SK-N-SH (cell line): ENCODE data around the gene RASGRF1. TPM values are rescaled to one million over a fixed set of nuclear protein-coding genes. Genes with fewer than 3 reads are reported as not detected.

Experiments used
- CTCF ChIA-PET: fragments of 300-600, 350-600 bp; formaldehyde crosslinking; extraction: SDS; loops from one replicate; lab custom pipeline; 2021; lab: Yijun Ruan, JAX
- POLR2A ChIA-PET: fragments of 350-600 bp; sonication (Branson Sonifier 250); formaldehyde crosslinking; extraction: SDS; loops from one replicate; lab custom pipeline; 2020; ENCODE audit warnings: antibody characterized with exemption, inconsistent platforms; lab: Yijun Ruan, JAX
- DNase-seq: peaks from one replicate; pipeline ENCODE4 v3.0.0; 2012
- H2AFZ ChIP-seq: fragments of 200-600 bp; sonication (generic); 2 replicates; pipeline ENCODE4 v1.8.1; 2016; ENCODE audit warnings: antibody characterized with exemption, mild to moderate bottlenecking, low read depth
- H3F3A ChIP-seq: fragments of 200-600 bp; sonication (generic); replicated peaks from 2 replicates; pipeline ENCODE3; 2016; ENCODE audit warnings: antibody characterized with exemption, mild to moderate bottlenecking; ENCODE audit not compliant: insufficient read depth
- H3K27ac ChIP-seq, 2 experiments: fragments of 200-500 bp in 1 of 2; fragments of 200-600 bp in 1 of 2; sonication (Bioruptor generic) in 1 of 2; sonication (generic), shearing (Covaris generic) in 1 of 2; 2 replicates each; pipeline versions ENCODE4 v1.5.1 to v1.6.1; 2014 to 2016; ENCODE audit warnings: low read depth in 2 of 2, inconsistent platforms in 1 of 2, low read length in 1 of 2, mild to moderate bottlenecking in 1 of 2, mixed read lengths in 1 of 2
- H3K27me3 ChIP-seq: fragments of 200-600 bp; sonication (generic), shearing (Covaris generic); 2 replicates; pipeline ENCODE4 v1.6.1; 2016; ENCODE audit warnings: mixed run types; ENCODE audit not compliant: insufficient read depth
- H3K36me3 ChIP-seq, 2 experiments: fragments of 200-500 bp in 1 of 2; fragments of 200-600 bp in 1 of 2; sonication (Bioruptor generic) in 1 of 2; sonication (generic) in 1 of 2; replicated peaks in 1 of 2; 2 replicates each; pipeline versions ENCODE3 to v1.5.1; 2014 to 2016; ENCODE audit warnings: low read length in 1 of 2, mild to moderate bottlenecking in 1 of 2; ENCODE audit not compliant: insufficient read depth in 2 of 2, control insufficient read depth in 1 of 2
- H3K4me1 ChIP-seq, 2 experiments: fragments of 200-500 bp in 1 of 2; fragments of 200-600 bp in 1 of 2; sonication (Bioruptor generic) in 1 of 2; sonication (generic), shearing (Covaris generic) in 1 of 2; 2 replicates each; pipeline versions ENCODE4 v1.5.1 to v1.6.1; 2014 to 2016; ENCODE audit warnings: low read depth in 1 of 2, low read length in 1 of 2, mixed run types in 1 of 2; ENCODE audit not compliant: insufficient read depth in 2 of 2, control insufficient read depth in 1 of 2
- H3K4me2 ChIP-seq: fragments of 200-600 bp; sonication (generic), shearing (Covaris generic); 2 replicates; pipeline ENCODE4 v1.6.1; 2017; ENCODE audit warnings: mixed run types
- H3K4me3 ChIP-seq, 2 experiments: fragments of 200-500 bp in 1 of 2; fragments of 200-600 bp in 1 of 2; sonication (Bioruptor generic) in 1 of 2; sonication (generic), shearing (Covaris generic) in 1 of 2; 2 replicates each; pipeline versions ENCODE4 v1.5.1 to v1.8.1; 2014 to 2016; ENCODE audit warnings: low read depth in 2 of 2, inconsistent platforms in 1 of 2, low read length in 1 of 2, mild to moderate bottlenecking in 1 of 2, mixed read lengths in 1 of 2, moderate library complexity in 1 of 2
- H3K79me2 ChIP-seq: fragments of 200-600 bp; sonication (generic); 2 replicates; pipeline ENCODE4 v1.8.1; 2017; ENCODE audit warnings: mild to moderate bottlenecking; ENCODE audit not compliant: insufficient read depth
- H3K9ac ChIP-seq: fragments of 200-600 bp; sonication (generic); 2 replicates; pipeline ENCODE4 v1.6.1; 2017; ENCODE audit warnings: mixed run types
- H3K9me2 ChIP-seq: fragments of 200-600 bp; sonication (generic); 2 replicates; pipeline ENCODE4 v1.6.1; 2017; ENCODE audit warnings: mixed run types
- H3K9me3 ChIP-seq: fragments of 200-600 bp; sonication (generic); 2 replicates; pipeline ENCODE4 v1.6.1; 2017; ENCODE audit warnings: mixed run types, mild to moderate bottlenecking, moderate library complexity
- H4K20me1 ChIP-seq: fragments of 200-600 bp; sonication (generic); 2 replicates; pipeline ENCODE4 v1.6.1; 2017; ENCODE audit warnings: mild to moderate bottlenecking, mixed run types; ENCODE audit not compliant: insufficient read depth
- CHD2 ChIP-seq: fragments of 150-350 bp; IDR thresholded peaks from 2 replicates; pipeline ENCODE4 v1.6.1; 2018; ENCODE audit warnings: low read length; ENCODE audit not compliant: partially characterized antibody
- EP300 ChIP-seq, 2 experiments: IDR thresholded peaks; 2 replicates each; pipeline versions ENCODE4 v1.4.0 to v1.6.1; 2012; ENCODE audit warnings: borderline replicate concordance in 1 of 2, low read depth in 1 of 2, low read length in 1 of 2
- EZH2phosphoT487 ChIP-seq: fragments of 200-600 bp; sonication (generic); IDR thresholded peaks from 2 replicates; pipeline ENCODE4 v1.6.1; 2017; ENCODE audit warnings: low read depth, mixed run types, mild to moderate bottlenecking, antibody characterized with exemption, moderate library complexity, borderline replicate concordance
- FOSL2 ChIP-seq: IDR thresholded peaks from 2 replicates; pipeline ENCODE4 v1.4.0; 2012; ENCODE audit warnings: low read depth, mild to moderate bottlenecking, moderate library complexity, borderline replicate concordance
- FOXJ3 ChIP-seq: sonication (generic); formaldehyde crosslinking; IDR thresholded peaks from 2 replicates; pipeline ENCODE4 v1.5.1; 2020; ENCODE audit warnings: mild to moderate bottlenecking, missing genetic modification reagents
- FOXM1 ChIP-seq: IDR thresholded peaks from 2 replicates; pipeline ENCODE4 v1.4.0; 2012; ENCODE audit warnings: low read depth, mild to moderate bottlenecking
- MXI1 ChIP-seq: IDR thresholded peaks from 2 replicates; pipeline ENCODE4 v1.6.1; 2012; ENCODE audit warnings: mild to moderate bottlenecking, low read depth, low read length, improper control_type of control experiment
- NRF1 ChIP-seq: IDR thresholded peaks from 2 replicates; pipeline ENCODE4 v1.6.1; 2012; ENCODE audit warnings: low read depth, mild to moderate bottlenecking, low read length
- PBX3 ChIP-seq: IDR thresholded peaks from 2 replicates; pipeline ENCODE4; 2012
- POLR2AphosphoS5 ChIP-seq: IDR thresholded peaks from 2 replicates; pipeline ENCODE4 v1.6.1; 2012; ENCODE audit warnings: low read depth, low read length
- RAD21 ChIP-seq: IDR thresholded peaks from 2 replicates; pipeline ENCODE4 v1.6.1; 2012; ENCODE audit warnings: mild to moderate bottlenecking, low read length
- RFX5 ChIP-seq: IDR thresholded peaks from 2 replicates; pipeline ENCODE4 v1.6.1; 2012; ENCODE audit warnings: mild to moderate bottlenecking, improper control_type of control experiment, low read length
- RXRA ChIP-seq: IDR thresholded peaks from 2 replicates; pipeline ENCODE4 v1.4.0; 2012; ENCODE audit warnings: low read depth, mild to moderate bottlenecking, borderline replicate concordance
- SMC3 ChIP-seq: IDR thresholded peaks from 2 replicates; pipeline ENCODE4 v1.6.1; 2012; ENCODE audit warnings: low read depth, low read length, improper control_type of control experiment
- TCF12 ChIP-seq: IDR thresholded peaks from 2 replicates; pipeline ENCODE4 v1.4.0; 2012
- USF2 ChIP-seq: fragments of 150-350 bp; IDR thresholded peaks from 2 replicates; pipeline ENCODE4 v1.6.1; 2017; ENCODE audit warnings: antibody characterized with exemption, low read length, low read depth, borderline replicate concordance
- WGBS: methylation state at CpG from one replicate; pipeline ENCODE4 v1.1.6; 2017; ENCODE audit warnings: low lambda C conversion rate; 5-methylcytosine and 5-hydroxymethylcytosine counted together
- polyA plus RNA-seq, 3 experiments: library from polyadenylated mRNA; depleted of rRNA; stranded (reverse); fragments of >200 nt; gene quantifications; 2 replicates each; pipeline ENCODE4 v1.2.3, GENCODE V29; 2012
- TF ChIP-seq, protein P1 (sequence below): IDR thresholded peaks from 2 replicates; pipeline ENCODE4 v1.6.1; 2012; ENCODE audit warnings: mild to moderate bottlenecking, low read depth, low read length, moderate library complexity

RASGRF1 gene
- polyA plus RNA-seq, 1 of the 3 experiments (the other 2 are of a cell fraction), result 0.10 TPM

DNA sequence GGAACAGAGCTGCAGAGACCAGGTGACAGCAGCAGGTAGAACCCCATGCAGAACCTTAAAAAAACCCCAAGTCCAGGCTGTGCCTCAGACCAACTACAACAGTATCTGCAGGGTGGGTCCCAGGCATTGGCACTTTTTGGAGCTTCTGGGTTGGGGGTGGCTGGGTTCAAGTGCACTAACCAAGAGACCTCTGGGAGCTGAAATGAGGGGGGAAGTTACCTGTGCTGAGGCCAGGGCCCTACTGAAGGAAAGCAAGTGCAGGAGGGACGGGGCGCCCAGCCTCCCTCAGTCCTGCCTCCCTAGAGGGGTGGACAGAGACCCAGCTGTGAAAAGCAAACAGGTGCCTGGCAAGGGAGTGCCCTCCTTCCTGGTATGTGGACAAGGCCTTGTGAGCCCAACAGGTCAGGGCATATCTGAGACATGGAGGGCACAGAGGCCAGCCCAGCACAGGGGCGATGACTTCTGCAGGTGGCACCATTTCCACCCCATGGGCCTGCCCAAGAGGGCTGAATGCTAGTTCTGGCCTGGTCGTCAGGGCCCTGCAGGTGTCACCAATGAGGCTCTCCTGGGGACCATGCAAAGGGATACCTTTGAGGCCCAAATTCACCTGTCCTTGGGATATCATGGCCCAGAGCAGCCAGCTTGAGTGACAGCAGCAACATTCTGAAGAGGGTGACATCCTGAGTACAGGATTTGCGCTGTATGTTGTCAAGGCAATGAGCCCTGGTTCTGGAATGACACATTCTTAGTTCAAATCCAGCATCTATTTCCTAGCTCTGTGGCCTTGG, 164.4 kb downstream of the RASGRF1 start:
- WGBS, result 100% methylated on average over 4 of the region's 5 CpGs
- no peaks in the 10 kb centered on the region for H3K9me3 ChIP-seq
- H2AFZ ChIP-seq, result no peak overlapping the region
- peaks cover 17 to 34% of the 10 kb centered on the region in 2 experiments for H3K36me3 ChIP-seq
- no peak for TF ChIP-seq USF2
- TF ChIP-seq, protein P1, sequence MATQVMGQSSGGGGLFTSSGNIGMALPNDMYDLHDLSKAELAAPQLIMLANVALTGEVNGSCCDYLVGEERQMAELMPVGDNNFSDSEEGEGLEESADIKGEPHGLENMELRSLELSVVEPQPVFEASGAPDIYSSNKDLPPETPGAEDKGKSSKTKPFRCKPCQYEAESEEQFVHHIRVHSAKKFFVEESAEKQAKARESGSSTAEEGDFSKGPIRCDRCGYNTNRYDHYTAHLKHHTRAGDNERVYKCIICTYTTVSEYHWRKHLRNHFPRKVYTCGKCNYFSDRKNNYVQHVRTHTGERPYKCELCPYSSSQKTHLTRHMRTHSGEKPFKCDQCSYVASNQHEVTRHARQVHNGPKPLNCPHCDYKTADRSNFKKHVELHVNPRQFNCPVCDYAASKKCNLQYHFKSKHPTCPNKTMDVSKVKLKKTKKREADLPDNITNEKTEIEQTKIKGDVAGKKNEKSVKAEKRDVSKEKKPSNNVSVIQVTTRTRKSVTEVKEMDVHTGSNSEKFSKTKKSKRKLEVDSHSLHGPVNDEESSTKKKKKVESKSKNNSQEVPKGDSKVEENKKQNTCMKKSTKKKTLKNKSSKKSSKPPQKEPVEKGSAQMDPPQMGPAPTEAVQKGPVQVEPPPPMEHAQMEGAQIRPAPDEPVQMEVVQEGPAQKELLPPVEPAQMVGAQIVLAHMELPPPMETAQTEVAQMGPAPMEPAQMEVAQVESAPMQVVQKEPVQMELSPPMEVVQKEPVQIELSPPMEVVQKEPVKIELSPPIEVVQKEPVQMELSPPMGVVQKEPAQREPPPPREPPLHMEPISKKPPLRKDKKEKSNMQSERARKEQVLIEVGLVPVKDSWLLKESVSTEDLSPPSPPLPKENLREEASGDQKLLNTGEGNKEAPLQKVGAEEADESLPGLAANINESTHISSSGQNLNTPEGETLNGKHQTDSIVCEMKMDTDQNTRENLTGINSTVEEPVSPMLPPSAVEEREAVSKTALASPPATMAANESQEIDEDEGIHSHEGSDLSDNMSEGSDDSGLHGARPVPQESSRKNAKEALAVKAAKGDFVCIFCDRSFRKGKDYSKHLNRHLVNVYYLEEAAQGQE, result no peak
- no peak for TF ChIP-seq RAD21
- peak; percentile 26; the same call in 1 of the 2 replicates for TF ChIP-seq POLR2AphosphoS5
- no peak for TF ChIP-seq EP300 (IDR thresholded peaks at IDR 0.05; ENCODE audit: borderline replicate concordance in 1 of 2, low read depth in 1 of 2, low read length in 1 of 2)
- no peak for TF ChIP-seq EZH2phosphoT487
- no peak for TF ChIP-seq PBX3
- TF ChIP-seq, all 33 proteins: peak for 1
- no peaks in the 10 kb centered on the region for H3F3A ChIP-seq
- ChIA-PET CTCF (interaction anchor here (1.3 to 8.0 kb wide), 3 partner anchors 17 to 258 kb away, joined by 3 to 59 read pairs (median 9); no protein-coding TSS in a partner anchor), POLR2A (no interaction called here)
- H3K27me3 ChIP-seq, result no peaks in the 10 kb centered on the region
- H3K4me1 ChIP-seq, result peaks cover 5 to 11% of the 10 kb centered on the region in 2 experiments; a peak in 3 of 4 replicates
- H3K79me2 ChIP-seq, result no peaks in the 10 kb centered on the region
- H3K27ac ChIP-seq, result no peak overlapping the region
- DNase-seq, result no peak
- no peak overlapping the region for H3K4me2 ChIP-seq
- H4K20me1 ChIP-seq, result peaks cover under 1% of the 10 kb centered on the region; the same call in 1 of the 2 replicates
- H3K9ac ChIP-seq, result no peak overlapping the region
- no peaks in the 10 kb centered on the region for H3K9me2 ChIP-seq
- no peak overlapping the region for H3K4me3 ChIP-seq

DNA sequence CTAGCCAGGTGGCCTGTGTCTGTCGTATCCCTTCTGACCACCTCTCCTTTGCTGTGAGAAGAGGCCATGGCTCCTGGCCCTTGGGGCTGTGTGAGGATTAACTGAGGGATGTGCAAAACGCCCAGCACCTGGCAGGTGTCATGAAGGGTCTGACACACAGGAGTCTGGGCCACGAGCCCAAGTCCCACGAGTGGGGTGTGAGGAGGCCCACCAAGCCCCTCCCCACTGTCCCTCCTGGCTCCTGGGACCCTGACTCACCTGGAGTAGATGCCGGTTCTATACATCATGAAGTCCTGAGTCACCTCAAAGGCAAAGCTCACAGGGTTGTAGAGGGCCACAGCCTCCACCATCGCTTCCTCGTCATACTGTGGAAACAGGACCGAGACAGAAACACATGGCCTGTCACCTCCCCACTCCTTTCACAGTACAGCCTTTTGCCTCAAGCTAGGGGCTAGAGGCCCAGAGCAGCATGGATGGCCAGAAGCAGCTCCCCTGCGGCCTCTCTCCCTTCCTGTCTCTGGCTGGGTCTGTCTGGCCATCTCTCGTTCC, 165.4 kb downstream of the RASGRF1 start:
- Histone ChIP-seq H3K4me1 (peaks cover 0 to 3% of the 10 kb centered on the region in 2 experiments; a peak in 1 of 4 replicates), H4K20me1 (0 out of 2 replicates have a peak, but pooled peaks cover 4% of the 10 kb centered on the region), H3K79me2 (no peaks in the 10 kb centered on the region), H3K9me2 (no peaks in the 10 kb centered on the region), H2AFZ (no peak overlapping the region), H3K9ac (no peak overlapping the region), H3K36me3 (peaks cover 20 to 36% of the 10 kb centered on the region in 2 experiments), H3K4me2 (no peak overlapping the region), H3K27ac (no peak overlapping the region), H3F3A (no peaks in the 10 kb centered on the region), H3K4me3 (no peak overlapping the region), H3K27me3 (no peaks in the 10 kb centered on the region), H3K9me3 (no peaks in the 10 kb centered on the region)
- DNase-seq, result no peak
- CTCF ChIA-PET, result interaction anchor here (1.3 to 8.0 kb wide), 3 partner anchors 16 to 259 kb away, joined by 3 to 59 read pairs (median 9); no protein-coding TSS in a partner anchor
- 89% methylated on average over 7 of the region's 10 CpGs for WGBS
- POLR2A ChIA-PET, result no interaction called here
- TF ChIP-seq FOXJ3 (no peak), POLR2AphosphoS5 (no peak), NRF1 (no peak), FOXM1 (no peak), RXRA (no peak), SMC3 (no peak), USF2 (no peak), MXI1 (no peak), RFX5 (no peak), TCF12 (no peak), FOSL2 (no peak), CHD2 (no peak)
